ENCODE data around the gene GOLGA6C. TPM values are rescaled to one million over a fixed set of nuclear protein-coding genes. Genes with fewer than 3 reads are reported as not detected.

Gene GOLGA6C
- total and polyA plus RNA-seq, 4 donors = 0.08 TPM; not detected in 3

DNA sequence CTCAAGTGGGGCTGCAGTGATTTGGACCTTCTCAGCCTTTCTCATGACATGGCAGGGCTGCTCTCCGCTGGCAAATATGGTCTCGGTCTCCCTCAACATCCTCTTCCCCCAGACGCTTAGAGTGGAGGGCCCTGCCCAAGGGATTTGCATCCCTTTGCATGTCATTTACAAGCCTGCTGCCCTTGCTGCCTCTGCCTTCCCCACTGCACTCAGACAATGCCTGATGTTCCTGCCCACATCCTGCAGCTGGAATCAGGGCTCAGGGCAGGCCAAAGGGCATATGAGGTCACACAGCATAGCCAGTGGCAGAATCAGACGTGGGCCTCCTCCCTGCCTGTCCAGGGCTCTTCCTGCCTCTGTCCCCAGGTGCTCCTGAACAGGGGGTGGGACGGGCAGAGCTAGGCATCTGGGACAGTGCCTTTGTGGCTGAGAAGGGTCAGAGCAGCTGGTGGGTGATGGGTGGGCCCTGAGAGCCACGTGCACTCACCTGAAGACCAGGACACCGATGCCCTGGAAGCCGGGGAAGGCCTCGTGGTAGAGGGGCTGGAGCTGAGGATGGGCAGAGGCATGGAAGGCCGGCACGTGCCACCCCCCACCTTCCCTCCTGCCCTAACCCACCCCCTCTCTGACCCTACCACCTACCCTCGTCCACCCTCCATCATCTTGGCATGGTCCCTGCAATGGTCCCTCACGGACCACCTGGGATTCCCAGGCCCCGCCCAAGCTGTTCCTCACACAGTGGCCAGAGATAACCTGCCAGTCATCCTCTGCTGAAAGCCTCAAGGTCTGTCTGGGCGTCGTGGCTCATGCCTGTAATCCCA lies 27.4 kb upstream of the GOLGA6C start (continued):
- TF ChIP-seq JUND (IDR thresholded peaks at IDR 0.05) = no peak
- no peak for TF ChIP-seq EGR1 (IDR thresholded peaks at IDR 0.05; ENCODE audit: low read depth in 2 of 2)
- TF ChIP-seq ZBTB33 (IDR thresholded peaks at IDR 0.05) = no peak
- no peak for TF ChIP-seq MAX (IDR thresholded peaks at IDR 0.05)
- no peak for TF ChIP-seq YY1 (IDR thresholded peaks at IDR 0.05)
- TF ChIP-seq NR2F2 (IDR thresholded peaks at IDR 0.05) = no peak
- TF ChIP-seq HNF4G (IDR thresholded peaks at IDR 0.05) = no peak

- H3K27ac ChIP-seq (ENCODE audit: low read depth in 1 of 2, low read length in 2 of 2) = no peak overlapping the region
- no peak overlapping the region for H3K9ac ChIP-seq (ENCODE audit: low read depth in 1 of 2, low read length in 2 of 2)
- 81% methylated on average over 4 of the region's 4 CpGs for WGBS
- TF ChIP-seq FOXA2 (IDR thresholded peaks at IDR 0.05) (no peak), YY1 (IDR thresholded peaks at IDR 0.05) (no peak), TAF1 (conservative IDR thresholded peaks at IDR 0.05) (no peak), GABPA (IDR thresholded peaks at IDR 0.05 in 1 of 2, conservative IDR thresholded peaks at IDR 0.05 in 1 of 2) (no peak), FOXA1 (IDR thresholded peaks at IDR 0.05) (no peak), RAD21 (IDR thresholded peaks at IDR 0.05) (no peak), JUND (IDR thresholded peaks at IDR 0.05) (no peak), RXRA (IDR thresholded peaks at IDR 0.05) (no peak), MAX (IDR thresholded peaks at IDR 0.05) (no peak), REST (IDR thresholded peaks at IDR 0.05) (no peak), HNF4A (conservative IDR thresholded peaks at IDR 0.05) (no peak), NR2F2 (IDR thresholded peaks at IDR 0.05) (no peak), ATF3 (IDR thresholded peaks at IDR 0.05) (no peak), SP1 (IDR thresholded peaks at IDR 0.05) (no peak)
- TF ChIP-seq, protein P1, sequence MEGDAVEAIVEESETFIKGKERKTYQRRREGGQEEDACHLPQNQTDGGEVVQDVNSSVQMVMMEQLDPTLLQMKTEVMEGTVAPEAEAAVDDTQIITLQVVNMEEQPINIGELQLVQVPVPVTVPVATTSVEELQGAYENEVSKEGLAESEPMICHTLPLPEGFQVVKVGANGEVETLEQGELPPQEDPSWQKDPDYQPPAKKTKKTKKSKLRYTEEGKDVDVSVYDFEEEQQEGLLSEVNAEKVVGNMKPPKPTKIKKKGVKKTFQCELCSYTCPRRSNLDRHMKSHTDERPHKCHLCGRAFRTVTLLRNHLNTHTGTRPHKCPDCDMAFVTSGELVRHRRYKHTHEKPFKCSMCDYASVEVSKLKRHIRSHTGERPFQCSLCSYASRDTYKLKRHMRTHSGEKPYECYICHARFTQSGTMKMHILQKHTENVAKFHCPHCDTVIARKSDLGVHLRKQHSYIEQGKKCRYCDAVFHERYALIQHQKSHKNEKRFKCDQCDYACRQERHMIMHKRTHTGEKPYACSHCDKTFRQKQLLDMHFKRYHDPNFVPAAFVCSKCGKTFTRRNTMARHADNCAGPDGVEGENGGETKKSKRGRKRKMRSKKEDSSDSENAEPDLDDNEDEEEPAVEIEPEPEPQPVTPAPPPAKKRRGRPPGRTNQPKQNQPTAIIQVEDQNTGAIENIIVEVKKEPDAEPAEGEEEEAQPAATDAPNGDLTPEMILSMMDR (IDR thresholded peaks at IDR 0.05; ENCODE audit: low read depth, low read length, missing input control) = no peak
- H3K4me3 ChIP-seq (ENCODE audit: low read depth in 1 of 3, low read length in 3 of 3) = no peak overlapping the region
- no peak for DNase-seq (ENCODE audit: low spot score)
- no peaks in the 10 kb centered on the region for H3K9me3 ChIP-seq (ENCODE audit: control insufficient read depth in 4 of 4, low read length in 3 of 4)
- peaks cover 0 to 2% (median 0%) of the 10 kb centered on the region in 4 donors for H3K4me1 ChIP-seq (ENCODE audit: control insufficient read depth in 4 of 4, insufficient read depth in 4 of 4, low read length in 3 of 4)
- H3K36me3 ChIP-seq (ENCODE audit: control insufficient read depth in 4 of 4, insufficient read depth in 3 of 4, low read depth in 1 of 4, low read length in 3 of 4) = no peaks in the 10 kb centered on the region
- H3K27me3 ChIP-seq (ENCODE audit: control insufficient read depth in 4 of 4, insufficient read depth in 4 of 4, low read length in 3 of 4) = peaks cover 0 to 6% (median 0%) of the 10 kb centered on the region in 4 donors
Measured at GRCh38 chr15:75231836-75232235, 26.3 kb upstream of the GOLGA6C start.

All from liver (tissue), 9 donors.